Psoas muscle (tissue), 8 donors: ENCODE data around the gene GLYATL1B. TPM values are rescaled to one million over a fixed set of nuclear protein-coding genes. Genes with fewer than 3 reads are reported as not detected.
"Not testable (repeated sequence)": the region's sequence is repeated elsewhere in the genome, so short reads cannot be mapped to it uniquely, and the experiment has no call there.

ENCODE experiments used
- ATAC-seq, 4 donors: fragments of 200-7000 bp; cut with Tn5 transposase; one replicate each; pipeline ENCODE4 v1.9.1; 2020; ENCODE audit warnings: moderate library complexity in 3 of 4, mild to moderate bottlenecking in 2 of 4
- DNase-seq, 2 donors: peaks; one replicate each; pipeline ENCODE4 v3.0.0-alpha.2; 2020
- H3K27ac ChIP-seq: fragments of 200-600 bp; one replicate; pipeline ENCODE4 v1.8.0; 2022
- H3K27me3 ChIP-seq, 3 donors: fragments of 200-600 bp in 1 of 3; one replicate each; pipeline versions ENCODE4 v1.6.1 to v1.8.0; 2013 to 2022; ENCODE audit warnings: low read length in 2 of 3, mild to moderate bottlenecking in 2 of 3, moderate library complexity in 1 of 3; ENCODE audit not compliant: insufficient read depth in 3 of 3
- H3K36me3 ChIP-seq, 2 donors: fragments of 200-600 bp in 1 of 2; one replicate each; pipeline versions ENCODE4 v1.6.1 to v1.8.0; 2013 to 2022; ENCODE audit warnings: low read depth in 1 of 2, mild to moderate bottlenecking in 1 of 2, moderate library complexity in 1 of 2; ENCODE audit not compliant: insufficient read depth in 1 of 2
- H3K4me1 ChIP-seq: fragments of 200-600 bp; one replicate; pipeline ENCODE4 v1.8.0; 2022
- H3K4me3 ChIP-seq: fragments of 200-600 bp; one replicate; pipeline ENCODE4 v1.8.0; 2022; ENCODE audit warnings: mild to moderate bottlenecking
- H3K9me3 ChIP-seq: fragments of 200-600 bp; one replicate; pipeline ENCODE4 v1.8.0; 2022
- CTCF ChIP-seq: fragments of 200-600 bp; IDR thresholded peaks from one replicate; pipeline ENCODE4 v1.8.0; 2022; ENCODE audit warnings: antibody characterized with exemption
- WGBS, 3 donors: extraction: QIAGEN DNeasy Blood & Tissue Kit; methylation state at CpG; one replicate each; pipeline versions ENCODE4 v1.1.6 to v1.1.7; 2013; 5-methylcytosine and 5-hydroxymethylcytosine counted together
- intact Hi-C, 2 donors: fragments of 100-400 bp; cut with DNase I; formaldehyde crosslinking; loops; one replicate each; pipeline versions ENCODE4 v1.11.0 to v1.14.2; 2022
- long read RNA-seq, 2 donors: library from polyadenylated mRNA; unstranded; transcript quantifications; one replicate each; pipeline ENCODE4 v2.0.0, GENCODE V29; 2021
- polyA plus RNA-seq, 3 donors: library from polyadenylated mRNA; stranded (reverse); fragments of 200-250 nt; gene quantifications; one replicate each; pipeline ENCODE4 v1.2.3, GENCODE V29; 2013
- total RNA-seq, 4 donors: library from RNA; stranded (reverse); fragmentation: NEBNext Ultra II Directional in 2 of 4; extraction: Animal tissue kit (Norgen Biotek cat#: 25700) in 2 of 4; gene quantifications; one replicate each; pipeline versions ENCODE4 v1.2.1 to v1.2.4, GENCODE V29; 2021 to 2023
- donor health status: healthy with polysubstance abuse.
- donor health status: DM: no; HTN: no; CAD: no; lungs with moderate emphysema.
- donor health status: Bipolar disorder and iron deficiency.
- donor health status: healthy.
- donor health status: DM: yes; HTN: yes; CAD: no.
- donor health status: DM: no; HTN: no; CAD: no.
- donor health status: DM: no; HTN: no; CAD: no.
- donor health status: DM: yes; HTN: yes; CAD: no.

Gene GLYATL1B, protein sequence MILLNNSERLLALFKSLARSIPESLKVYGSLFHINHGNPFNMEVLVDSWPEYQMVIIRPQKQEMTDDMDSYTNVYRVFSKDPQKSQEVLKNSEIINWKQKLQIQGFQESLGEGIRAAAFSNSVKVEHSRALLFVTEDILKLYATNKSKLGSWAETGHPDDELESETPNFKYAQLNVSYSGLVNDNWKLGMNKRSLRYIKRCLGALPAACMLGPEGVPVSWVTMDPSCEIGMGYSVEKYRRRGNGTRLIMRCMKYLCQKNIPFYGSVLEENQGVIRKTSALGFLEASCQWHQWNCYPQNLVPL
- total RNA-seq (not detected), polyA plus RNA-seq (not detected)
- long read RNA-seq, donor 1 = 0 reads
- long read RNA-seq, donor 2 = 0 reads

DNA sequence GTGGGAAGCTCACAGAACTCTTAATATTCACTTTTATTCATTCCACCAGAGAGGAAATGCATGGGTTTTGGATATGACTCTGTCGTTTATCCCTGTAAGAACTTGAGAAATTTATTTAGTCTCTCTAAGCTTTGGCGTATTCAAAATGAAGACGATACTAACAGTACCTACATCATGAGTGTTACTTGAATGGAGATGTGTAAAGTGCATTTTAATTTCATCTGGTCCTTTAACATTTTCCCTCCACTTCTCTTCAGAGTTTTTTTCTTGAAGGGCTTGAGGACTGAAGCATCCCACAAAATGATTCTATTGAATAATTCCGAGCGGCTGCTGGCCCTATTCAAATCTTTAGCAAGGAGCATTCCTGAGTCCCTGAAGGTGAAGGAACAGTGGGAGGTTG, at the start of gene GLYATL1B:
TSS of gene GLYATL1B (plus strand) at position 301 of the 400 bp plus-strand sequence. CDS start at position 301, 0 bp downstream.
- DNase-seq, H3K4me3 ChIP-seq, H3K27me3 ChIP-seq, H3K36me3 ChIP-seq, H3K4me1 ChIP-seq, H3K9me3 ChIP-seq, H3K27ac ChIP-seq, ATAC-seq, intact Hi-C loops: not testable (repeated sequence)
- 80 to 96% (median 91%) methylated on average over 5 of the region's 5 CpGs for WGBS, 3 donors

GRCh38 chr11:59036542-59036941, 49.6 kb upstream of the GLYATL1B start:
- H3K27me3 ChIP-seq, H3K9me3 ChIP-seq, H3K27ac ChIP-seq, H3K4me1 ChIP-seq, DNase-seq, H3K4me3 ChIP-seq, ATAC-seq, intact Hi-C loops, H3K36me3 ChIP-seq: not testable (repeated sequence)
- 66 to 96% (median 96%) methylated on average over 2 of the region's 2 CpGs for WGBS, 3 donors

DNA sequence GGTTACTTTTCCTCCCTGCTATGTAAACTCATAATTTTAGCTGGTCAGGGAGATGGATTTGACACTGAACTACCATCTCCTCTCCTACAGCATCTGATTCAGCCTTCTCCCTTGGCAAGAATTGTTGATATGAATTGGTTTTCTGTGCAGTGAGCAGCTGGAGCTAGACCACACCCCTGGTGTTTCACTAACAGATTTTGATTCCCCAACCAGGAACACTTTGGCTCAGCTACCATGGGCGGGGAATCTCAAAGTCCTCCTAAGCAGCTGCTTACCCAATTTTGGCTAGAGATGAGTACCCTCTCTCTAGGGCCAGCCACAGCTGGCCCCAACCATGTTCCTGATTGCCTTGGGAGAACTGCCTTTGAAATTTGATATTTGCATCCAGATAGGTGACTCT, 48.7 kb upstream of the GLYATL1B start:
- DNase-seq, H3K9me3 ChIP-seq, ATAC-seq, H3K36me3 ChIP-seq, H3K4me3 ChIP-seq, intact Hi-C loops, H3K27ac ChIP-seq, H3K4me1 ChIP-seq, H3K27me3 ChIP-seq: not testable (repeated sequence)
- 21 to 65% (median 41%) methylated on average over 1 of the region's 1 CpG for WGBS, 3 donors

DNA sequence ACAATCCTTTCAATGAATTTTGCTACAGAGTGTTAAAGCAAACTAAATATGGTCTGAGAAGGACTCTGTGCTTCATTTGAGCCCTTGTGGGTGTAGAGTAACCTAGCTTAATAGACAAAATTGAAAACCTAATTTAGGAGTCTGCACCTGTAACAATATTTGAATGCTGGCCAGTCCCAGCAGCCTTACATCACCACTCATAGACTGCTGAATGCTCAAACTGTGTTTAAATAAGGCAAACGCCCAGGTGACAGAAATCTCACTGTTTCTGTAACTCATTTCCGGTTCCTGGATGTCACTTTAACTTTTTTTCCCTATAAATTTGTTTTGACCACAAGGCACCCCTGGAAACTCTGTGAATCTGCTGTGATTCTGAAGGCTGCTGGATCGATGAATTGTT, 45.5 kb upstream of the GLYATL1B start:
- Histone ChIP-seq H3K4me1 (no peaks in the 10 kb centered on the region), H3K4me3 (no peak overlapping the region), H3K27me3 (no peaks in the 10 kb centered on the region), H3K36me3 (no peaks in the 10 kb centered on the region), H3K27ac (no peak overlapping the region), H3K9me3 (no peaks in the 10 kb centered on the region)
- ATAC-seq = no peak
- no peak for DNase-seq
- 60 to 65% (median 64%) methylated on average over 3 of the region's 3 CpGs for WGBS, 3 donors
- intact Hi-C loops = no loop called here
- no peak for TF ChIP-seq CTCF

- not testable (repeated sequence) for H3K36me3 ChIP-seq, H3K4me3 ChIP-seq, H3K27ac ChIP-seq, ATAC-seq, H3K27me3 ChIP-seq, DNase-seq, H3K9me3 ChIP-seq, H3K4me1 ChIP-seq
- 83 to 86% (median 85%) methylated on average over 1 of the region's 1 CpG for WGBS, 3 donors
- intact Hi-C loops = loop anchor here in 1 of 2 donors (5.0 kb wide), 2 partner anchors 86 to 106 kb away; no protein-coding TSS in a partner anchor
Measured at GRCh38 chr11:59051383-59051782, 34.7 kb upstream of the GLYATL1B start.

DNA sequence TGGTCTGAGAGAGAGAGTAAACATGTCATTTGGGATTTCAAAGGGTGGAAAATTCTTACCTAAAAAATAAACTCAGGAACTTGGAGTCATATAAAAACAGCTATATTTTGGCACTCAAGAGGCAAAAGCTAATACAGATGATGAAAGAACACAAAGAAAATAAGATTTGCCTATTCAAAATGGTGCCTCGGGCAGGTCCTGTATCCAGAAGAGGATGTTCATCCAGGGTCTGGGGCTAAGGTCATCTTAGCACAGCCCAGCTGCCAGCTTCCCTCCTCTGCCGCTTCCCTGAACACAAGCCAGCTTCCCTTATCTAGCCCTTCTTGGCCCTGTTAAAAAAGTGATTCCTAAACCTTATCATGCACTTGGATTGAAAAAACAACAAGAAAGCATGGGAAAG, 33.8 kb upstream of the GLYATL1B start:
- H3K27me3 ChIP-seq, ATAC-seq, H3K27ac ChIP-seq, H3K4me3 ChIP-seq, H3K4me1 ChIP-seq, H3K36me3 ChIP-seq, H3K9me3 ChIP-seq, DNase-seq: not testable (repeated sequence)
- intact Hi-C loops = loop anchor here in 1 of 2 donors (5.0 kb wide), 2 partner anchors 85 to 105 kb away; no protein-coding TSS in a partner anchor
- 62 to 72% (median 66%) methylated on average over 2 of the region's 2 CpGs for WGBS, 3 donors

DNA sequence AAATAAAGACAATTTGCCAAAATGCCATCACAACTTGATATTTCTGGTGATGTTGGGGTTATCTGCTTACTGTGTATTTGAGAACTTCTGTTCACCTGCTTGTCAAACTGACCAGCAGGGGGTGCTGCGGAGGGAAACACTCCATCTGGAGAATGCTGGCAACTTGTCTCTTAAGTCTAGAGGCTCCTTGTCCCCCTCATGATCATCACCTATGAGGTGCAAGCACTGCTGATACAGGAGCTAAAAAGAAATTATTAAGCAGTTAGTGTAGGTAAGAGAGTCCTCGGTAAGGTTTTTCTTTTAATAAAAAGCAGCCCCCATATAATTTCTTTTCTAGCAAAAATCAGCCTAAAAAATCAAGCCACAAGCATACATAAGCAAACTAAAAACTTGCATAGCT, 32.7 kb upstream of the GLYATL1B start:
- ATAC-seq (no peak), DNase-seq (peak; percentile 62 to 72)
- intact Hi-C loops = loop anchor here in 1 of 2 donors (5.0 kb wide), 2 partner anchors 84 to 104 kb away; no protein-coding TSS in a partner anchor
- H3K27ac ChIP-seq = no peak overlapping the region
- no peak overlapping the region for H3K4me3 ChIP-seq
- H3K9me3 ChIP-seq = no peaks in the 10 kb centered on the region
- WGBS, 3 donors = 30 to 41% (median 34%) methylated on average over 2 of the region's 2 CpGs
- peak; percentile 61 for TF ChIP-seq CTCF
- H3K36me3 ChIP-seq = no peaks in the 10 kb centered on the region
- H3K4me1 ChIP-seq = no peaks in the 10 kb centered on the region
- H3K27me3 ChIP-seq = peaks cover 0 to 3% (median 0%) of the 10 kb centered on the region in 3 donors
